HFFc6 (cell line): ENCODE measurements around the gene ANKDD1B. TPM values are rescaled to one million over a fixed set of nuclear protein-coding genes. Genes with fewer than 3 reads are reported as not detected.

Experiments
- DNase-seq: peaks from one replicate; pipeline ENCODE4 v3.0.0-alpha.2; 2018
- H3K27ac Mint-ChIP-seq: 2 replicates; pipeline ENCODE4 v1.8.0; 2020; ENCODE audit warnings: mild to moderate bottlenecking, mixed read lengths
- H3K27me3 Mint-ChIP-seq: 2 replicates; pipeline ENCODE4 v1.8.0; 2021; ENCODE audit warnings: mild to moderate bottlenecking, moderate library complexity, mixed read lengths; ENCODE audit not compliant: insufficient read depth
- H3K36me3 Mint-ChIP-seq: 2 replicates; pipeline ENCODE4 v1.8.0; 2021; ENCODE audit warnings: low read depth, mixed read lengths
- H3K4me1 Mint-ChIP-seq: 2 replicates; pipeline ENCODE4 v1.8.0; 2020; ENCODE audit warnings: low read depth, mixed read lengths
- H3K4me3 Mint-ChIP-seq: 2 replicates; pipeline ENCODE4 v1.8.0; 2020; ENCODE audit warnings: mild to moderate bottlenecking, moderate library complexity, mixed read lengths
- H3K9me3 Mint-ChIP-seq: 2 replicates; pipeline ENCODE4 v1.8.0; 2020; ENCODE audit warnings: mild to moderate bottlenecking, mixed read lengths
- total RNA-seq, 6 experiments: library from RNA; stranded (reverse); fragmentation: NEBNext Ultra II Directional; extraction: Animal tissue kit (Norgen Biotek cat#: 25700); gene quantifications; 2 replicates in 1 of 6; 3 replicates in 5 of 6; pipeline ENCODE4 v1.2.3, GENCODE V29; 2021
- TF ChIP-seq, protein P1 (sequence below): fragments of 200-600 bp; sonication (generic); IDR thresholded peaks from 2 replicates; pipeline ENCODE4 v1.5.0; 2021; ENCODE audit warnings: antibody characterized with exemption, mild to moderate bottlenecking

Gene ANKDD1B
- total RNA-seq, 6 experiments from 2014 or later: 0.09 to 0.17 (median 0.14) TPM; not detected in 1

DNA sequence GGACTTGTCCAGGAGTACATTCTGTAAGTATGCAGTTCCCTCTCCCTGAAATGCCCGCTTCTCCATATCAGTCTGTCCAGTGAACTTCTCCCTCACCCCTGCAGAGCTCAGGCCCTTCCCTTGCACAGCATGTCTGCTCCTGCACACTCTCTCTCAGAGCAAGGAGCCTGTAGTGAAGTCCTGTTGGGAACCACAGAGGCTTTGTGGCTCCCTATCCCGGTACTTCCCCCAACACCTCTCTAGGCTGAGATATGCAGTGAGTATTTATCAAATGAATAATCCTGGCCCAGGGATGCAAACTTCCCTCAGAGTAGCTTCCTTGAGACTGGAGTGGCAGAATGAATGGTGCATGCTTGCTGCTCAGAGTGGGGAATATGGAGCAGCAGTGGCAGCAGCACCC is 57.2 kb downstream of the ANKDD1B start:
- DNase-seq: no peak
- H3K36me3 Mint-ChIP-seq: no peaks in the 10 kb centered on the region
- no peak overlapping the region for H3K27ac Mint-ChIP-seq
- no peak overlapping the region for H3K4me3 Mint-ChIP-seq
- no peaks in the 10 kb centered on the region for H3K9me3 Mint-ChIP-seq
- no peaks in the 10 kb centered on the region; the same call in 1 of the 2 replicates for H3K27me3 Mint-ChIP-seq
- TF ChIP-seq, protein P1, sequence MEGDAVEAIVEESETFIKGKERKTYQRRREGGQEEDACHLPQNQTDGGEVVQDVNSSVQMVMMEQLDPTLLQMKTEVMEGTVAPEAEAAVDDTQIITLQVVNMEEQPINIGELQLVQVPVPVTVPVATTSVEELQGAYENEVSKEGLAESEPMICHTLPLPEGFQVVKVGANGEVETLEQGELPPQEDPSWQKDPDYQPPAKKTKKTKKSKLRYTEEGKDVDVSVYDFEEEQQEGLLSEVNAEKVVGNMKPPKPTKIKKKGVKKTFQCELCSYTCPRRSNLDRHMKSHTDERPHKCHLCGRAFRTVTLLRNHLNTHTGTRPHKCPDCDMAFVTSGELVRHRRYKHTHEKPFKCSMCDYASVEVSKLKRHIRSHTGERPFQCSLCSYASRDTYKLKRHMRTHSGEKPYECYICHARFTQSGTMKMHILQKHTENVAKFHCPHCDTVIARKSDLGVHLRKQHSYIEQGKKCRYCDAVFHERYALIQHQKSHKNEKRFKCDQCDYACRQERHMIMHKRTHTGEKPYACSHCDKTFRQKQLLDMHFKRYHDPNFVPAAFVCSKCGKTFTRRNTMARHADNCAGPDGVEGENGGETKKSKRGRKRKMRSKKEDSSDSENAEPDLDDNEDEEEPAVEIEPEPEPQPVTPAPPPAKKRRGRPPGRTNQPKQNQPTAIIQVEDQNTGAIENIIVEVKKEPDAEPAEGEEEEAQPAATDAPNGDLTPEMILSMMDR: no peak
- H3K4me1 Mint-ChIP-seq: peaks cover 7% of the 10 kb centered on the region

DNA sequence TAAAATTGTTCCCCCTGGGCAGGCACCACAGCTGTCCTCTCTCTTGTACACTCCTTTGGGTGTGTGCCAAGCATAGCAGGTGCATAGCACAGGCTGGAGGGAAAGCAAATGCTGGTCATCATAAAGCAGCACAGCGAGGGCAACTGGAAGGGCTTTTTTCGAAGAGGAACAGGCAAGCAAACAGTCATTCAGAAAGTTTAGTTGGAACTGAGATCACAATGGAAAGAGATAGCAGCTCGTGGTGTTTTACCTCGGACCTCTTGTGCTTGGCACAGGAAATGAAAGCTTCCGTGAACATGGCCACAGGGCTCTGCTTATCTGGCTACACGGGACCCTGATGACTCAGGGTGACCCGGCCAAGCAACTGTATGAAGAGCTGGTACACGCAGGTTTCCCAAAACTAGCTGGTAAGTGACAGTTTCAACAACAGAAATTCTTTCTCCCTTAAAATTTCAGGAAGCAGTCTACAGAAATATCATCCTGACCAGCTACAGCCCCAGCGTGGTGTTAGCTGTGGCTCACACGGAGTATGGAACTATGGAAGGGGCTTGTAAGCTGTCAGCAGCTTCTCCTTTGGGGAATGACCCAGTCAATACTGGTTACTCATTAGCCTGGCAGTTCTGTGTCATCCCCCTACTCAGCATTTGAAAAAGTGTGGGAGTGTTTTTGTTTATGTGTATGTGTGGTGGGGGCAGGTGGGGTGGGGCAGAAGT is 57.9 kb downstream of the ANKDD1B start:
- TF ChIP-seq, protein P1: no peak
- Mint-ChIP-seq H3K27me3 (no peaks in the 10 kb centered on the region; the same call in 1 of the 2 replicates), H3K36me3 (no peaks in the 10 kb centered on the region), H3K9me3 (no peaks in the 10 kb centered on the region), H3K4me1 (peaks cover 7% of the 10 kb centered on the region), H3K27ac (no peak overlapping the region), H3K4me3 (no peak overlapping the region)
- DNase-seq: no peak

DNA sequence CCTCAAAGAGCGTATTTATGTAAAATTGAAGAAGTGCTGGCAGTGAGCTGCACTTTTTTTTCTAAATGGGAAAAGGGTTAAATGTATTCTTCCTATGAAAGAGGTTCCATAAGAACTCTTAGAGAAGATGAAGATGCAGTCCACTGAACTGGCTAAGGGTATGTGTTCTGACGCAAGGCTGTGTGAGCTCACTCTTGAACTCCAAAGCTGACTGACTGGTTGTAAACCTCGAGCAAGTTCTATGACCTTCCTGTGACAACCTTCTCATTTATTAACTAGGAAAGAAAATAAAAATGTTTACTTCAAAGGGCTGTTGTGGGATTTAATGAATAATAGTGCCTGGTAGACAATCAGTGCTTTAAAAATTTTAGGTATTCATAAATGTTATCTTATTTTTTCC is 59.3 kb downstream of the ANKDD1B start:
- no peak overlapping the region for H3K27ac Mint-ChIP-seq
- no peaks in the 10 kb centered on the region for H3K9me3 Mint-ChIP-seq
- H3K4me3 Mint-ChIP-seq: no peak overlapping the region
- TF ChIP-seq, protein P1: no peak
- H3K27me3 Mint-ChIP-seq: no peaks in the 10 kb centered on the region; the same call in 1 of the 2 replicates
- DNase-seq: no peak
- peaks cover 7% of the 10 kb centered on the region for H3K4me1 Mint-ChIP-seq
- no peaks in the 10 kb centered on the region for H3K36me3 Mint-ChIP-seq

DNA sequence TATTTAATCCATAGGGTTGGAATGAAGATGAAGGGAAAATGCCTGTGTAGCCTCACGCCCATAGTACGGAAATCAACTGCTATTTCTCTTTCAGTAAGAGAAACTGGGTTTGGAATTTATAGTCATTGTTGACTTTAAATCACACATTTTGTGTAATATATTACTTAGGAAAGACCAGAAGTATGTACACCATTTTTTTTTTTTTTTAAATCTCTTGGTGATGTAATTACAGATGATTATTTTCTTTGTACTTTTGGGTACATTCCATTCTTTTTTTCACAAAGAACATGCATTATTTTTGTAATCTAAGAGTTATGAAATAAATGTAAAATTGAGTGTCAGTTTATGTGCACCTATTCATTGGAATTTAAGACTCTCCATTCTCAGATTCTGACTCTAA is 60.3 kb downstream of the ANKDD1B start:
- Mint-ChIP-seq H3K27me3 (no peaks in the 10 kb centered on the region; the same call in 1 of the 2 replicates), H3K27ac (no peak overlapping the region), H3K9me3 (no peaks in the 10 kb centered on the region), H3K4me3 (no peak overlapping the region), H3K4me1 (peaks cover 7% of the 10 kb centered on the region), H3K36me3 (no peaks in the 10 kb centered on the region)
- no peak for DNase-seq
- TF ChIP-seq, protein P1: no peak

DNA sequence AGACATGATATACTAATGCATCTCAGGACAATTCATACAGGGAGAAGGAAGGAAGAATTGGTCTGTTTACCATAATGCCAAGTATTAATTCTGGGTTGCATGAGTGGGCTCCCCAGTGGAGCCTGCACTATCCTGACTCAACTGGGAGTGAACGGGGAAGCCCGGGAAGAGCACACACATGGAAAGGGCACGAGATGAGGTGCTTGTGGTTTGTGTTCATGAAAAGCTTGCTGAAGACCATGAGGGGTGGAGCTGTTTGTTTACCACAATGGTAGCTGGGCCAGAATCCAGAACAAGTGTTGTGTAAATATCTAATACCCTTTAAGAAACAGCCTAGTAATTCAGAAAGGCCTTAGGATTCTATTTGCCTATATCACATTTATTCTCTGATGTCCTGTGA is 61.4 kb downstream of the ANKDD1B start:
- Mint-ChIP-seq H3K27me3 (no peaks in the 10 kb centered on the region; the same call in 1 of the 2 replicates), H3K27ac (no peak overlapping the region), H3K4me1 (peaks cover 7% of the 10 kb centered on the region), H3K4me3 (no peak overlapping the region), H3K9me3 (no peaks in the 10 kb centered on the region), H3K36me3 (no peaks in the 10 kb centered on the region)
- no peak for DNase-seq
- TF ChIP-seq, protein P1: no peak
